ENCODE measurements around the gene NTN1. TPM values are rescaled to one million over a fixed set of nuclear protein-coding genes. Genes with fewer than 3 reads are reported as not detected.

NTN1 gene
- total RNA-seq, 2 experiments from 2014 or later: 0.09 TPM; not detected in 1

GRCh38 chr17:8997994-8998628, 23.2 kb upstream of the NTN1 start:
- Mint-ChIP-seq H3K36me3 (no peaks in the 10 kb centered on the region), H3K27me3 (peaks cover 33% of the 10 kb centered on the region), H3K4me1 (peaks cover 10% of the 10 kb centered on the region), H3K9me3 (no peaks in the 10 kb centered on the region), H3K27ac (no peak overlapping the region), H3K4me3 (no peak overlapping the region)
- POLR2A ChIA-PET: no interaction called here
- peak; percentile 85 for DNase-seq
- ATAC-seq (ENCODE audit: low read depth): peak; percentile 77

- POLR2A ChIA-PET: no interaction called here
- Mint-ChIP-seq H3K4me3 (no peak overlapping the region), H3K27me3 (peaks cover 60% of the 10 kb centered on the region), H3K4me1 (peaks cover 10% of the 10 kb centered on the region), H3K36me3 (no peaks in the 10 kb centered on the region), H3K9me3 (peaks cover 1% of the 10 kb centered on the region), H3K27ac (no peak overlapping the region)
- ATAC-seq (ENCODE audit: low read depth) (no peak), DNase-seq (no peak)
Measured at GRCh38 chr17:9001559-9001958, 19.8 kb upstream of the NTN1 start.

- Mint-ChIP-seq H3K4me3 (no peak overlapping the region), H3K27me3 (peaks cover 66% of the 10 kb centered on the region), H3K4me1 (peaks cover 10% of the 10 kb centered on the region), H3K27ac (no peak overlapping the region), H3K36me3 (no peaks in the 10 kb centered on the region), H3K9me3 (peaks cover 1% of the 10 kb centered on the region)
- no peak for ATAC-seq (ENCODE audit: low read depth)
- POLR2A ChIA-PET: no interaction called here
- DNase-seq: no peak
Measured at GRCh38 chr17:9002227-9002605, 19.1 kb upstream of the NTN1 start.

GRCh38 chr17:9002606-9003354, 18.5 kb upstream of the NTN1 start:
- DNase-seq: peak; percentile 59
- no peak overlapping the region for H3K27ac Mint-ChIP-seq
- peaks cover 10% of the 10 kb centered on the region for H3K4me1 Mint-ChIP-seq
- peaks cover 1% of the 10 kb centered on the region for H3K9me3 Mint-ChIP-seq
- no peaks in the 10 kb centered on the region for H3K36me3 Mint-ChIP-seq
- POLR2A ChIA-PET: interaction anchor here (0.9 kb wide), 1 partner anchor 20 kb away, joined by 3 read pairs; no protein-coding TSS in a partner anchor
- peaks cover 70% of the 10 kb centered on the region for H3K27me3 Mint-ChIP-seq
- peak; percentile 44 for ATAC-seq (ENCODE audit: low read depth)
- peak overlapping the region; percentile 49 for H3K4me3 Mint-ChIP-seq

- peaks cover 1% of the 10 kb centered on the region for H3K9me3 Mint-ChIP-seq
- peak overlapping the region; percentile 47 for H3K4me3 Mint-ChIP-seq
- DNase-seq (peak; percentile 37), ATAC-seq (ENCODE audit: low read depth) (no peak)
- no peaks in the 10 kb centered on the region for H3K36me3 Mint-ChIP-seq
- POLR2A ChIA-PET: interaction anchor here (0.6 to 0.9 kb wide), 2 partner anchors 9 to 19 kb away, joined by 3 to 5 read pairs; no protein-coding TSS in a partner anchor
- H3K27me3 Mint-ChIP-seq: peaks cover 73% of the 10 kb centered on the region
- H3K27ac Mint-ChIP-seq: no peak overlapping the region
- H3K4me1 Mint-ChIP-seq: peaks cover 8% of the 10 kb centered on the region
Measured at GRCh38 chr17:9003355-9004131, 17.8 kb upstream of the NTN1 start.

GRCh38 chr17:9004132-9004960, 17.0 kb upstream of the NTN1 start:
- DNase-seq (peak; percentile 36), ATAC-seq (ENCODE audit: low read depth) (no peak)
- POLR2A ChIA-PET: interaction anchor here (0.6 kb wide), 1 partner anchor 8 kb away, joined by 5 read pairs; no protein-coding TSS in a partner anchor
- H3K4me3 Mint-ChIP-seq: peak overlapping the region; percentile 22
- no peak overlapping the region for H3K27ac Mint-ChIP-seq
- H3K27me3 Mint-ChIP-seq: peaks cover 75% of the 10 kb centered on the region
- H3K9me3 Mint-ChIP-seq: peaks cover 1% of the 10 kb centered on the region
- H3K4me1 Mint-ChIP-seq: peaks cover 8% of the 10 kb centered on the region
- H3K36me3 Mint-ChIP-seq: no peaks in the 10 kb centered on the region

GRCh38 chr17:9004961-9005285, 16.4 kb upstream of the NTN1 start:
- DNase-seq (no peak), ATAC-seq (ENCODE audit: low read depth) (no peak)
- peaks cover 79% of the 10 kb centered on the region for H3K27me3 Mint-ChIP-seq
- peaks cover 1% of the 10 kb centered on the region for H3K9me3 Mint-ChIP-seq
- H3K27ac Mint-ChIP-seq: no peak overlapping the region
- H3K36me3 Mint-ChIP-seq: no peaks in the 10 kb centered on the region
- peaks cover 8% of the 10 kb centered on the region for H3K4me1 Mint-ChIP-seq
- no peak overlapping the region for H3K4me3 Mint-ChIP-seq
- POLR2A ChIA-PET: no interaction called here

- Mint-ChIP-seq H3K4me1 (peaks cover 8% of the 10 kb centered on the region), H3K36me3 (no peaks in the 10 kb centered on the region), H3K4me3 (no peak overlapping the region), H3K9me3 (peaks cover 1% of the 10 kb centered on the region), H3K27ac (no peak overlapping the region), H3K27me3 (peaks cover 77% of the 10 kb centered on the region)
- POLR2A ChIA-PET: no interaction called here
- ATAC-seq (ENCODE audit: low read depth) (no peak), DNase-seq (no peak)
Measured at GRCh38 chr17:9006175-9006767, 15.0 kb upstream of the NTN1 start.

- Mint-ChIP-seq H3K4me1 (peaks cover 5% of the 10 kb centered on the region), H3K4me3 (no peak overlapping the region), H3K36me3 (no peaks in the 10 kb centered on the region), H3K27ac (no peak overlapping the region), H3K27me3 (peaks cover 69% of the 10 kb centered on the region), H3K9me3 (peaks cover 1% of the 10 kb centered on the region)
- no peak for ATAC-seq (ENCODE audit: low read depth)
- POLR2A ChIA-PET: no interaction called here
- no peak for DNase-seq
Measured at GRCh38 chr17:9007052-9007714, 14.1 kb upstream of the NTN1 start.

GRCh38 chr17:9009096-9009495, 12.2 kb upstream of the NTN1 start:
- Mint-ChIP-seq H3K36me3 (no peaks in the 10 kb centered on the region), H3K27me3 (peaks cover 62% of the 10 kb centered on the region), H3K9me3 (peaks cover 1% of the 10 kb centered on the region), H3K27ac (no peak overlapping the region), H3K4me3 (no peak overlapping the region), H3K4me1 (no peaks in the 10 kb centered on the region)
- ATAC-seq (ENCODE audit: low read depth) (no peak), DNase-seq (no peak)
- POLR2A ChIA-PET: no interaction called here

GRCh38 chr17:9009737-9010136, 11.6 kb upstream of the NTN1 start:
- no peaks in the 10 kb centered on the region for H3K4me1 Mint-ChIP-seq
- H3K9me3 Mint-ChIP-seq: peaks cover 1% of the 10 kb centered on the region
- ATAC-seq (ENCODE audit: low read depth) (no peak), DNase-seq (no peak)
- no peak overlapping the region for H3K4me3 Mint-ChIP-seq
- POLR2A ChIA-PET: no interaction called here
- H3K36me3 Mint-ChIP-seq: no peaks in the 10 kb centered on the region
- peaks cover 58% of the 10 kb centered on the region for H3K27me3 Mint-ChIP-seq
- H3K27ac Mint-ChIP-seq: no peak overlapping the region

GRCh38 chr17:9011001-9011400, 10.3 kb upstream of the NTN1 start:
- POLR2A ChIA-PET: no interaction called here
- H3K27ac Mint-ChIP-seq: no peak overlapping the region
- no peaks in the 10 kb centered on the region for H3K4me1 Mint-ChIP-seq
- H3K4me3 Mint-ChIP-seq: no peak overlapping the region
- ATAC-seq (ENCODE audit: low read depth) (no peak), DNase-seq (no peak)
- no peaks in the 10 kb centered on the region for H3K36me3 Mint-ChIP-seq
- H3K9me3 Mint-ChIP-seq: no peaks in the 10 kb centered on the region
- peaks cover 49% of the 10 kb centered on the region for H3K27me3 Mint-ChIP-seq
